Endothelial cell of umbilical vein (primary cell): ENCODE results near the gene ANKEF1. TPM values are rescaled to one million over a fixed set of nuclear protein-coding genes. Genes with fewer than 3 reads are reported as not detected.

Source experiments
- BruUV-seq: library from RNA; stranded (reverse); fragments of 400-500 nt; replicated peaks from 2 replicates; lab custom pipeline; 2021; lab: Mats Ljungman, UMichigan
- CTCF ChIA-PET: fragments of 300-600, 350-600 bp; sonication (Branson Sonifier 250); formaldehyde crosslinking; loops from one replicate; lab custom pipeline; 2021; ENCODE audit warnings: antibody characterized with exemption, inconsistent platforms; lab: Charles Lee
- POLR2A ChIA-PET: fragments of 300-600, 350-600 bp; sonication (Branson Sonifier 250); formaldehyde crosslinking; loops from one replicate; lab custom pipeline; 2021; ENCODE audit warnings: antibody characterized with exemption, inconsistent platforms; lab: Charles Lee
- DNase-seq: peaks from one replicate; pipeline ENCODE4 v3.0.0-alpha.2; 2011; ENCODE audit warnings: low read depth, low spot score
- FAIRE-seq: peaks from 2 replicates; lab custom pipeline; 2011; peaks lifted over from hg19 to GRCh38; lab: Jason Lieb, UNC
- H2AFZ ChIP-seq: 2 replicates; pipeline ENCODE4 v1.6.0; 2012; ENCODE audit warnings: low read depth, low read length, control low read depth, inconsistent platforms
- H3K27ac ChIP-seq: 2 replicates; pipeline ENCODE4 v1.5.1; 2011; ENCODE audit warnings: low read depth, mild to moderate bottlenecking, control low read depth, low read length, moderate library complexity; ENCODE audit not compliant: insufficient read depth
- H3K27me3 ChIP-seq, 2 experiments: 2 replicates each; pipeline versions ENCODE4 v1.6.0 to v1.6.1; 2011; ENCODE audit warnings: low read length in 2 of 2, mixed read lengths in 1 of 2; ENCODE audit not compliant: control insufficient read depth in 2 of 2, insufficient read depth in 2 of 2
- H3K36me3 ChIP-seq, 2 experiments: 2 replicates in 1 of 2; 3 replicates in 1 of 2; pipeline ENCODE4 v1.5.1; 2011; ENCODE audit warnings: low read length in 2 of 2, mild to moderate bottlenecking in 1 of 2, moderate library complexity in 1 of 2; ENCODE audit not compliant: control insufficient read depth in 2 of 2, insufficient read depth in 2 of 2; ENCODE audit errors: extremely low read depth in 1 of 2
- H3K4me1 ChIP-seq: 3 replicates; pipeline ENCODE4 v1.5.1; 2011; ENCODE audit warnings: mild to moderate bottlenecking, low read length; ENCODE audit not compliant: control insufficient read depth, insufficient read depth; ENCODE audit errors: extremely low read depth
- H3K4me2 ChIP-seq: 2 replicates; pipeline ENCODE4 v1.6.1; 2011; ENCODE audit warnings: low read length, control low read depth, mixed read lengths; ENCODE audit not compliant: insufficient read depth
- H3K4me3 ChIP-seq, 3 experiments: fragments of 200-600 bp in 1 of 3; sonication (generic), shearing (Covaris generic) in 1 of 3; replicated peaks in 1 of 3; 2 replicates each; pipeline ENCODE4 v1.5.1; 2011 to 2016; ENCODE audit warnings: control low read depth in 3 of 3, low read length in 3 of 3, mild to moderate bottlenecking in 2 of 3, inconsistent platforms in 1 of 3, low read depth in 1 of 3, moderate library complexity in 1 of 3; ENCODE audit not compliant: insufficient read depth in 1 of 3
- H3K79me2 ChIP-seq: 2 replicates; pipeline ENCODE4 v1.6.0; 2012; ENCODE audit warnings: low read length, inconsistent platforms; ENCODE audit not compliant: control insufficient read depth, insufficient read depth
- H3K9ac ChIP-seq: replicated peaks from 2 replicates; pipeline ENCODE3; 2011; ENCODE audit warnings: low read length, control low read depth; ENCODE audit not compliant: insufficient read depth; ENCODE audit errors: extremely low read depth
- H3K9me1 ChIP-seq: replicated peaks from 3 replicates; pipeline ENCODE4 v1.6.0; 2011; ENCODE audit warnings: mild to moderate bottlenecking, low read length; ENCODE audit not compliant: control insufficient read depth, insufficient read depth; ENCODE audit errors: extremely low read depth
- H3K9me3 ChIP-seq: replicated peaks from 2 replicates; pipeline ENCODE4 v1.5.1; 2012; ENCODE audit warnings: low read length, inconsistent platforms; ENCODE audit not compliant: control insufficient read depth, insufficient read depth
- H4K20me1 ChIP-seq: replicated peaks from 2 replicates; pipeline ENCODE3; 2011; ENCODE audit warnings: mild to moderate bottlenecking, low read length; ENCODE audit not compliant: control insufficient read depth, insufficient read depth; ENCODE audit errors: extremely low read depth
- EZH2 ChIP-seq: IDR thresholded peaks from 2 replicates; pipeline ENCODE4 v1.6.1; 2012; ENCODE audit warnings: borderline replicate concordance, low read depth, mild to moderate bottlenecking, moderate library complexity, low read length, inconsistent platforms; ENCODE audit not compliant: severe bottlenecking
- GATA2 ChIP-seq: IDR thresholded peaks from 2 replicates; pipeline ENCODE4 v1.7.0; 2011; ENCODE audit warnings: low read depth, mild to moderate bottlenecking, moderate library complexity, mixed read lengths, low read length; ENCODE audit not compliant: insufficient read length, insufficient read depth
- JUN ChIP-seq: IDR thresholded peaks from 2 replicates; pipeline ENCODE4 v1.6.1; 2011; ENCODE audit warnings: borderline replicate concordance, low read depth; ENCODE audit not compliant: insufficient read length, insufficient read depth
- dilution Hi-C: fragments of 300-500 bp; cut with MboI; formaldehyde crosslinking; loops from one replicate; pipeline ENCODE4 v1.15.0; 2019; ENCODE audit warnings: low sequenced_read_pairs; ENCODE audit not compliant: extremely low pct_ligation_motif_present
- intact Hi-C: fragments of 100-400 bp; cut with micrococcal nuclease; formaldehyde crosslinking; loops from one replicate; pipeline ENCODE4 v1.10.0; 2022
- polyA plus RNA-seq, 4 experiments: library from polyadenylated mRNA; depleted of rRNA in 3 of 4; stranded (reverse) in 3 of 4; unstranded in 1 of 4; fragments of >200 nt; gene quantifications; 2 replicates each; pipeline versions ENCODE4 v1.2.1 to v1.2.3, GENCODE V29; 2011 to 2012; ENCODE audit warnings: missing spikeins in 1 of 4
- total RNA-seq: library from RNA; stranded (reverse); gene quantifications from 2 replicates; pipeline ENCODE4 v1.2.3, GENCODE V29; 2021
- TF ChIP-seq, protein P1 (sequence below): IDR thresholded peaks from 2 replicates; pipeline ENCODE4 v1.6.1; 2011; ENCODE audit not compliant: insufficient read depth, insufficient read length
- TF ChIP-seq, protein P2 (sequence below), 2 donors: IDR thresholded peaks; 1 replicate in 1 of 2; 2 replicates in 1 of 2; pipeline ENCODE4 v1.5.1; 2011; ENCODE audit warnings: low read length in 2 of 2, mild to moderate bottlenecking in 2 of 2, moderate library complexity in 2 of 2, control low read depth in 1 of 2, inconsistent platforms in 1 of 2, low read depth in 1 of 2; ENCODE audit not compliant: insufficient read depth in 1 of 2; ENCODE audit errors: extremely low read depth in 1 of 2

Gene ANKEF1
- total and polyA plus RNA-seq, 2 donors (not counting 3 experiments of a cell fraction or from before 2014, with no cell fraction given), result 0.58 to 2.4 TPM

DNA sequence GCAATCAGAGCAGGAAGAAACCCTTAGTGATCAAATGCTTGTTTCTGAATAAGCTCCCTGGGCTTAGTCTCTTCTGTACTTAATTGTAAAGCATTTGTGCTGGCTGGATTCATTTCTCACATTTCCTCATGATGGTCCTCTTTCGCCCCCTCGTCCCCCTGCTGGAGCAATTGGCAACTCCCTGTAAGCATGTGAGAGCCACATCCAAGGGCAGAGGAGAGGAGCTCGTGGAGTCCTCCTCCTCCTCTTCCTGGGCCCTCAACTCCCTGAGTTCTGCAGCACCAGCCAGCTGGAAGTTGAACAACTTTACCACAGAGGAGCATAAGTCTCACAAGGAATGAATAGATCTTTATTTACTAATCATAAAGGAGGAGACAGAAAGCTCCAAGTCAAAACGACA, 12.6 kb downstream of the ANKEF1 start:
- no peak overlapping the region for H3K27ac ChIP-seq
- no peaks in the 10 kb centered on the region for H3K27me3 ChIP-seq
- H2AFZ ChIP-seq, result peak overlapping the region; percentile 13
- TF ChIP-seq GATA2, result no peak
- TF ChIP-seq EZH2, result no peak
- TF ChIP-seq, protein P1, sequence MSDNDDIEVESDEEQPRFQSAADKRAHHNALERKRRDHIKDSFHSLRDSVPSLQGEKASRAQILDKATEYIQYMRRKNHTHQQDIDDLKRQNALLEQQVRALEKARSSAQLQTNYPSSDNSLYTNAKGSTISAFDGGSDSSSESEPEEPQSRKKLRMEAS, result no peak
- TF ChIP-seq, protein P2, sequence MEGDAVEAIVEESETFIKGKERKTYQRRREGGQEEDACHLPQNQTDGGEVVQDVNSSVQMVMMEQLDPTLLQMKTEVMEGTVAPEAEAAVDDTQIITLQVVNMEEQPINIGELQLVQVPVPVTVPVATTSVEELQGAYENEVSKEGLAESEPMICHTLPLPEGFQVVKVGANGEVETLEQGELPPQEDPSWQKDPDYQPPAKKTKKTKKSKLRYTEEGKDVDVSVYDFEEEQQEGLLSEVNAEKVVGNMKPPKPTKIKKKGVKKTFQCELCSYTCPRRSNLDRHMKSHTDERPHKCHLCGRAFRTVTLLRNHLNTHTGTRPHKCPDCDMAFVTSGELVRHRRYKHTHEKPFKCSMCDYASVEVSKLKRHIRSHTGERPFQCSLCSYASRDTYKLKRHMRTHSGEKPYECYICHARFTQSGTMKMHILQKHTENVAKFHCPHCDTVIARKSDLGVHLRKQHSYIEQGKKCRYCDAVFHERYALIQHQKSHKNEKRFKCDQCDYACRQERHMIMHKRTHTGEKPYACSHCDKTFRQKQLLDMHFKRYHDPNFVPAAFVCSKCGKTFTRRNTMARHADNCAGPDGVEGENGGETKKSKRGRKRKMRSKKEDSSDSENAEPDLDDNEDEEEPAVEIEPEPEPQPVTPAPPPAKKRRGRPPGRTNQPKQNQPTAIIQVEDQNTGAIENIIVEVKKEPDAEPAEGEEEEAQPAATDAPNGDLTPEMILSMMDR (IDR thresholded peaks at IDR 0.05; ENCODE audit: extremely low read depth in 1 of 2, insufficient read depth in 1 of 2, low read depth in 1 of 2, low read length in 2 of 2), result peak; percentile 12 to 28
- TF ChIP-seq JUN, result no peak
- H3K9ac ChIP-seq, result no peak overlapping the region
- FAIRE-seq (no peak), DNase-seq (no peak)
- H3K4me1 ChIP-seq, result no peaks in the 10 kb centered on the region
- no TSS peak for BruUV-seq
- no peak overlapping the region for H3K4me3 ChIP-seq
- ChIA-PET CTCF (interaction anchor here (1.0 to 1.9 kb wide), 10 partner anchors 10 to 144 kb away, joined by 3 to 13 read pairs (median 4); partner anchors contain the start of gene ANKEF1), POLR2A (no interaction called here)
- H4K20me1 ChIP-seq, result no peaks in the 10 kb centered on the region
- no peaks in the 10 kb centered on the region for H3K79me2 ChIP-seq
- dilution Hi-C loops (no loop called here), intact Hi-C loops (no loop called here)
- no peaks in the 10 kb centered on the region for H3K36me3 ChIP-seq
- no peaks in the 10 kb centered on the region for H3K9me1 ChIP-seq
- H3K9me3 ChIP-seq, result no peaks in the 10 kb centered on the region
- H3K4me2 ChIP-seq, result no peak overlapping the region
